ENCODE data around the gene SUSD5.
A peak's percentile ranks its signal among the peaks of the same experiment; 100 is the strongest.
"Not testable (repeated sequence)": the region's sequence is repeated elsewhere in the genome, so short reads cannot be mapped to it uniquely, and the experiment has no call there.

The SUSD5 gene

GRCh38 chr3:33115024-33115768 is 103.4 kb downstream of the SUSD5 start:
- DNase-seq (ENCODE audit: low read depth), result no peak

- no peak for DNase-seq (ENCODE audit: low read depth)
Measured at GRCh38 chr3:33114622-33115023, 104.0 kb downstream of the SUSD5 start.

GRCh38 chr3:33113772-33114621 is 104.6 kb downstream of the SUSD5 start, which contains the start of gene CRTAP:
Gene CRTAP, plus strand, starts transcription at chr3:33114014. Its CDS starts 64 bp downstream, at chr3:33114078.
- peak; percentile 73 for DNase-seq (ENCODE audit: low read depth)

- no peak for DNase-seq (ENCODE audit: low read depth)
Measured at GRCh38 chr3:33111581-33111980, 107.0 kb downstream of the SUSD5 start.

- not testable (repeated sequence) for DNase-seq (ENCODE audit: low read depth)
Measured at GRCh38 chr3:33106854-33107253, 111.8 kb downstream of the SUSD5 start.

GRCh38 chr3:33105341-33105948 is 113.2 kb downstream of the SUSD5 start:
- no peak for DNase-seq (ENCODE audit: low read depth)

GRCh38 chr3:33104803-33105202 is 113.8 kb downstream of the SUSD5 start:
- DNase-seq (ENCODE audit: low read depth), result no peak

- DNase-seq (ENCODE audit: low read depth), result no peak
Measured at GRCh38 chr3:33103480-33103879, 115.1 kb downstream of the SUSD5 start.

GRCh38 chr3:33103034-33103433 is 115.6 kb downstream of the SUSD5 start:
- no peak for DNase-seq (ENCODE audit: low read depth)

GRCh38 chr3:33100229-33100628 is 118.4 kb downstream of the SUSD5 start:
- no peak for DNase-seq (ENCODE audit: low read depth)
